SK-N-SH treated with all-trans-retinoic acid at 6 μM for 48 hours (cell line): ENCODE measurements around the gene TNRC6B.

ENCODE experiments used
- ATAC-seq: fragments of 200-7000 bp; cut with Tn5 transposase; 3 replicates; pipeline ENCODE4 v1.9.1; 2020; ENCODE audit warnings: mild to moderate bottlenecking, moderate library complexity
- ARNTL ChIP-seq: fragments of 450-650 bp; formaldehyde crosslinking; IDR thresholded peaks from 2 replicates; pipeline ENCODE4 v1.5.0; 2020; ENCODE audit warnings: low read depth, mild to moderate bottlenecking, moderate library complexity, borderline replicate concordance
- BACH2 ChIP-seq: fragments of 250-450 bp; sonication (Bioruptor Pico); IDR thresholded peaks from 2 replicates; pipeline ENCODE4 v1.9.0; 2021; ENCODE audit warnings: mild to moderate bottlenecking, borderline replicate concordance
- CSDC2 ChIP-seq: fragments of 250-450 bp; sonication (Bioruptor Pico); IDR thresholded peaks from 2 replicates; pipeline ENCODE4 v1.5.0; 2020; ENCODE audit warnings: mild to moderate bottlenecking, moderate library complexity
- ESRRG ChIP-seq: fragments of 250-450 bp; sonication (Bioruptor Pico); IDR thresholded peaks from 2 replicates; pipeline ENCODE4 v1.6.1; 2021; ENCODE audit warnings: mild to moderate bottlenecking
- GLIS3 ChIP-seq: fragments of 250-450 bp; sonication (Bioruptor Pico); IDR thresholded peaks from 2 replicates; pipeline ENCODE4 v1.5.0; 2020; ENCODE audit warnings: mild to moderate bottlenecking, moderate library complexity
- PPARA ChIP-seq: fragments of 250-450 bp; sonication (Bioruptor Pico); IDR thresholded peaks from 2 replicates; pipeline ENCODE4 v1.5.0; 2020; ENCODE audit warnings: mild to moderate bottlenecking, borderline replicate concordance
- RARB ChIP-seq: fragments of 250-450 bp; sonication (Bioruptor Pico); IDR thresholded peaks from 2 replicates; pipeline ENCODE4 v1.8.0; 2021; ENCODE audit warnings: mild to moderate bottlenecking, moderate library complexity
- SNAI2 ChIP-seq: fragments of 250-450 bp; sonication (Bioruptor Pico); IDR thresholded peaks from 2 replicates; pipeline ENCODE4 v1.5.0; 2020; ENCODE audit warnings: mild to moderate bottlenecking, moderate library complexity
- TCF4 ChIP-seq: fragments of 250-450 bp; sonication (Bioruptor Pico); IDR thresholded peaks from 2 replicates; pipeline ENCODE4 v1.8.0; 2021; ENCODE audit warnings: mild to moderate bottlenecking, moderate library complexity, borderline replicate concordance
- TOX ChIP-seq: fragments of 250-450 bp; sonication (Bioruptor Pico); IDR thresholded peaks from 2 replicates; pipeline ENCODE4 v1.8.0; 2021; ENCODE audit warnings: mild to moderate bottlenecking, moderate library complexity, borderline replicate concordance
- ZC3H10 ChIP-seq: fragments of 250-450 bp; sonication (Bioruptor Pico); IDR thresholded peaks from 2 replicates; pipeline ENCODE4 v1.5.1; 2021; ENCODE audit warnings: mild to moderate bottlenecking, moderate library complexity
- ZFP30 ChIP-seq: fragments of 450-650 bp; formaldehyde crosslinking; IDR thresholded peaks from 2 replicates; pipeline ENCODE4 v1.5.0; 2022; ENCODE audit warnings: mild to moderate bottlenecking, moderate library complexity
- ZNF565 ChIP-seq: fragments of 450-650 bp; formaldehyde crosslinking; conservative IDR thresholded peaks from 2 replicates; pipeline ENCODE4 v1.5.0; 2020; ENCODE audit warnings: low read depth, mild to moderate bottlenecking, moderate library complexity
- ZNF70 ChIP-seq: fragments of 450-650 bp; formaldehyde crosslinking; IDR thresholded peaks from 2 replicates; pipeline ENCODE4 v1.5.0; 2020; ENCODE audit warnings: mild to moderate bottlenecking, moderate library complexity
- ZNF8 ChIP-seq: fragments of 450-650 bp; formaldehyde crosslinking; IDR thresholded peaks from 2 replicates; pipeline ENCODE4 v1.5.0; 2020; ENCODE audit warnings: mild to moderate bottlenecking, moderate library complexity
- TF ChIP-seq, protein P1 (sequence below): fragments of 250-450 bp; sonication (Bioruptor Pico); IDR thresholded peaks from 2 replicates; pipeline ENCODE4 v1.5.0; 2020; ENCODE audit warnings: mild to moderate bottlenecking, moderate library complexity
- TF ChIP-seq, protein P2 (sequence below): fragments of 250-450 bp; sonication (Bioruptor Pico); IDR thresholded peaks from 2 replicates; pipeline ENCODE4 v1.5.1; 2021; ENCODE audit warnings: mild to moderate bottlenecking, moderate library complexity
- TF ChIP-seq, protein P3 (sequence below): fragments of 250-450 bp; sonication (Bioruptor Pico); IDR thresholded peaks from 2 replicates; pipeline ENCODE4 v1.8.0; 2020; ENCODE audit warnings: mild to moderate bottlenecking, moderate library complexity, borderline replicate concordance
- TF ChIP-seq, protein P4 (sequence below): fragments of 250-450 bp; sonication (Bioruptor Pico); IDR thresholded peaks from 2 replicates; pipeline ENCODE4 v1.8.0; 2021; ENCODE audit warnings: low read depth, mild to moderate bottlenecking, moderate library complexity, borderline replicate concordance

Gene TNRC6B

DNA sequence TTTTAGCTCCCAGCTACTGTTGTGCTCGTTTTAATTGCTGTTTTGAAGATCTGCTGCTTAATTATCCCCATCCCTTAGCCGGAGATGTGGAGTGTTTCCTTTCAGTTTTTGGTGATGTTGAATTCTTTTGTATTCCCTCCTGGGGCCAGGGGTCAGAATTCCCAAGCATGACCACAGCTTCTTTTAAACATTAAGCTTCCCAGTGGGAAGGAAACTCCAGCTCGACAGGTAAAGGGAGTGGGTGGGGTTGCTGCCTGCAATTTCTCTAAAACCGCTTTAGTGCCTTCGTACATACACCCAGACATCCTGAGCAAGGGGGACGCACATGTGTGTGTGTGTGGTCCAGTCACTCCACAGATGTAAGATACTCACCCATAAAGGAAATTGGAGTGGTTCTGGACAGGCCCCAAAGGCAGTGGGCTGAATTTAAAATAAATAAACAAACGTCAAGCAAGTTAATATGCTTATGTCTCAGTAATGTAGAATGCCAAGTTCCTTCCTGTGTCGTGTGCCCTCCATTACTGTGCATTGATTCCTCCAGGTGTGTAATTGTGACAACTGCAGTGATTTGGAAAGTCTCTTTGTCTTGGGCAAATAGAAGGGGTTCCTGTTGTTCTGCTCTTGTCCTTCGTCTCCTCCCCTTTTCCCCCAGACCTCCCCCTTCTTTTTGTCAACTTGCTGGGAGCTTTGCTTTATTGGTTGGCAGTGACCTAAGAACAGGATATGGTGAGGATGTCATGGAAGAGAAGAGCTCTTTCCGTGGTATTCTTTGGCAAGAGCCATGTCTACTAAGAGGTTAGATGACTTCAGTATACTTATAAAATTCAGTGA, 149.4 kb downstream of the TNRC6B start (continued):
- TF ChIP-seq ZNF8 (CRISPR knock-in tag) (no peak), ZFP30 (CRISPR knock-in tag) (no peak), ZNF565 (CRISPR knock-in tag) (no peak)

DNA sequence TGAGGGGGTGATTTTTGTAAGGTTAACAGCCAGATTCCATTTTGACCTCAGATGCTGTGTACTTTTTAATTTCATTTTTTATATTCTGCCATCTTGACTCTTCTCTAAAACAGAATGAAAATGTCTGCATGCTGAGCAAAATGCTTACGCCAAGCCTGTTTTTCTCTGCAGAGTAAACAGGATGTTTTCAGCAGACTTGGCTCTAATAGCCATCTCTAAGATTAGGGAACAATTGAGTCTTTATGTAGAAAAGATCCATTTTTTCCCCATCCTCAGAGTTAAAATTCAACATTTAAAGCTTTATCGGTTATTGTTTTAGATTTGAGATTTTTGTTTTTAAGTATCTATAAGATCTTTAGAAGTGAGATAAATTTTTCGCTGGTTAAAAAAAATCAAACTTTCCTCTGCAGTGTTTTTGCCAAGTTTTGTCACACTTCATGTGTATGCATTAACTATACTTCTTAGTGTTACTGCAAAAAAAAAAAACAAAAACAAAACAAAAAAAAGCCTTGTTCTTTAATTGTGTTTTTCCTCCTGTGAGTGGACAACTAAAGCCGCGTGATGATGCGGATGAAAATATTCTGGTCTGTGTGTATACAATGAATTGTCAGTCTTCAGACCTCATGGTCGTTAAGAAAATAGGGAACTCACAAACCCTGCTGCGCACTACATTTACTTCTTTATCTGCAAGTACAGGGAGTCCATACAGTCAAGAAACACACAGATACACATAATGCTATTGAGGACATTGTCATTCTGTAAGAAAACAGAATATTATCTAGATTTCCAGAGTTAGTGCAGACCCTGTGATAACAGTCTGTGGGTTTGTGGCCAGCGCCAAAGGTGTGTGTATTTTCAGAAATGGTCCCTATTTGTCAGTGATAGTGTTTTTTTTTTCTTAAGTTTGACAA, 151.1 kb downstream of the TNRC6B start:
- TF ChIP-seq, protein P1, sequence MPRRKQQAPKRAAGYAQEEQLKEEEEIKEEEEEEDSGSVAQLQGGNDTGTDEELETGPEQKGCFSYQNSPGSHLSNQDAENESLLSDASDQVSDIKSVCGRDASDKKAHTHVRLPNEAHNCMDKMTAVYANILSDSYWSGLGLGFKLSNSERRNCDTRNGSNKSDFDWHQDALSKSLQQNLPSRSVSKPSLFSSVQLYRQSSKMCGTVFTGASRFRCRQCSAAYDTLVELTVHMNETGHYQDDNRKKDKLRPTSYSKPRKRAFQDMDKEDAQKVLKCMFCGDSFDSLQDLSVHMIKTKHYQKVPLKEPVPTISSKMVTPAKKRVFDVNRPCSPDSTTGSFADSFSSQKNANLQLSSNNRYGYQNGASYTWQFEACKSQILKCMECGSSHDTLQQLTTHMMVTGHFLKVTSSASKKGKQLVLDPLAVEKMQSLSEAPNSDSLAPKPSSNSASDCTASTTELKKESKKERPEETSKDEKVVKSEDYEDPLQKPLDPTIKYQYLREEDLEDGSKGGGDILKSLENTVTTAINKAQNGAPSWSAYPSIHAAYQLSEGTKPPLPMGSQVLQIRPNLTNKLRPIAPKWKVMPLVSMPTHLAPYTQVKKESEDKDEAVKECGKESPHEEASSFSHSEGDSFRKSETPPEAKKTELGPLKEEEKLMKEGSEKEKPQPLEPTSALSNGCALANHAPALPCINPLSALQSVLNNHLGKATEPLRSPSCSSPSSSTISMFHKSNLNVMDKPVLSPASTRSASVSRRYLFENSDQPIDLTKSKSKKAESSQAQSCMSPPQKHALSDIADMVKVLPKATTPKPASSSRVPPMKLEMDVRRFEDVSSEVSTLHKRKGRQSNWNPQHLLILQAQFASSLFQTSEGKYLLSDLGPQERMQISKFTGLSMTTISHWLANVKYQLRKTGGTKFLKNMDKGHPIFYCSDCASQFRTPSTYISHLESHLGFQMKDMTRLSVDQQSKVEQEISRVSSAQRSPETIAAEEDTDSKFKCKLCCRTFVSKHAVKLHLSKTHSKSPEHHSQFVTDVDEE (CRISPR knock-in tag): no peak
- TF ChIP-seq ZC3H10 (no peak), ZNF8 (CRISPR knock-in tag) (no peak), ZFP30 (CRISPR knock-in tag) (no peak), SNAI2 (CRISPR knock-in tag) (no peak), GLIS3 (CRISPR knock-in tag) (no peak), TCF4 (CRISPR knock-in tag) (no peak), RARB (CRISPR knock-in tag) (no peak)
- TF ChIP-seq, protein P2, sequence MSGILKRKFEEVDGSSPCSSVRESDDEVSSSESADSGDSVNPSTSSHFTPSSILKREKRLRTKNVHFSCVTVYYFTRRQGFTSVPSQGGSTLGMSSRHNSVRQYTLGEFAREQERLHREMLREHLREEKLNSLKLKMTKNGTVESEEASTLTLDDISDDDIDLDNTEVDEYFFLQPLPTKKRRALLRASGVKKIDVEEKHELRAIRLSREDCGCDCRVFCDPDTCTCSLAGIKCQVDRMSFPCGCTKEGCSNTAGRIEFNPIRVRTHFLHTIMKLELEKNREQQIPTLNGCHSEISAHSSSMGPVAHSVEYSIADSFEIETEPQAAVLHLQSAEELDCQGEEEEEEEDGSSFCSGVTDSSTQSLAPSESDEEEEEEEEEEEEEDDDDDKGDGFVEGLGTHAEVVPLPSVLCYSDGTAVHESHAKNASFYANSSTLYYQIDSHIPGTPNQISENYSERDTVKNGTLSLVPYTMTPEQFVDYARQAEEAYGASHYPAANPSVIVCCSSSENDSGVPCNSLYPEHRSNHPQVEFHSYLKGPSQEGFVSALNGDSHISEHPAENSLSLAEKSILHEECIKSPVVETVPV (CRISPR knock-in tag): no peak
- TF ChIP-seq, protein P3, sequence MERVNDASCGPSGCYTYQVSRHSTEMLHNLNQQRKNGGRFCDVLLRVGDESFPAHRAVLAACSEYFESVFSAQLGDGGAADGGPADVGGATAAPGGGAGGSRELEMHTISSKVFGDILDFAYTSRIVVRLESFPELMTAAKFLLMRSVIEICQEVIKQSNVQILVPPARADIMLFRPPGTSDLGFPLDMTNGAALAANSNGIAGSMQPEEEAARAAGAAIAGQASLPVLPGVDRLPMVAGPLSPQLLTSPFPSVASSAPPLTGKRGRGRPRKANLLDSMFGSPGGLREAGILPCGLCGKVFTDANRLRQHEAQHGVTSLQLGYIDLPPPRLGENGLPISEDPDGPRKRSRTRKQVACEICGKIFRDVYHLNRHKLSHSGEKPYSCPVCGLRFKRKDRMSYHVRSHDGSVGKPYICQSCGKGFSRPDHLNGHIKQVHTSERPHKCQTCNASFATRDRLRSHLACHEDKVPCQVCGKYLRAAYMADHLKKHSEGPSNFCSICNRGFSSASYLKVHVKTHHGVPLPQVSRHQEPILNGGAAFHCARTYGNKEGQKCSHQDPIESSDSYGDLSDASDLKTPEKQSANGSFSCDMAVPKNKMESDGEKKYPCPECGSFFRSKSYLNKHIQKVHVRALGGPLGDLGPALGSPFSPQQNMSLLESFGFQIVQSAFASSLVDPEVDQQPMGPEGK (CRISPR knock-in tag): no peak
- no peak for ATAC-seq

DNA sequence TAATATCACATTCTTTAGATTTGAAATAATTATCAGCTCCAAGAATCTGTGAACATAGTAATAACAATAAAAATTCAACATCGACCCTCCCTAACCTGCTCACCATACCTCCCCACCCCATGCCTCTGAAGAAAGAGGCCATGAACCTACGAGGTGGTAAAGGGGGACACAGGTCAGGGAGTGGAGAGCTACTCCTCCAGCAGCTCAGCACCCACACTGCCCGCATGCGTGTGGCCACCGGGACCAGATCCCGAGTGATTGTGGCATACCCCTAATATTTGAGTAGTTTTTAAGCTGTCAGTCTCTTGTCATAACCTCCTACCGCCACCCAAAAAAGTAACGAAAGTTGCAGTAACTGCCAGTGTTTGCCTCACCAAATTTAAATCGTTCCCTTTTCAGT, 151.7 kb downstream of the TNRC6B start:
- TF ChIP-seq TCF4 (CRISPR knock-in tag) (no peak), ARNTL (CRISPR knock-in tag) (no peak), ESRRG (no peak), CSDC2 (CRISPR knock-in tag) (no peak), BACH2 (CRISPR knock-in tag) (no peak), SNAI2 (CRISPR knock-in tag) (no peak), TOX (CRISPR knock-in tag) (no peak), PPARA (no peak), ZNF565 (CRISPR knock-in tag) (no peak), RARB (CRISPR knock-in tag) (no peak), ZC3H10 (no peak), GLIS3 (CRISPR knock-in tag) (no peak), ZNF70 (CRISPR knock-in tag) (no peak)
- TF ChIP-seq, protein P4, sequence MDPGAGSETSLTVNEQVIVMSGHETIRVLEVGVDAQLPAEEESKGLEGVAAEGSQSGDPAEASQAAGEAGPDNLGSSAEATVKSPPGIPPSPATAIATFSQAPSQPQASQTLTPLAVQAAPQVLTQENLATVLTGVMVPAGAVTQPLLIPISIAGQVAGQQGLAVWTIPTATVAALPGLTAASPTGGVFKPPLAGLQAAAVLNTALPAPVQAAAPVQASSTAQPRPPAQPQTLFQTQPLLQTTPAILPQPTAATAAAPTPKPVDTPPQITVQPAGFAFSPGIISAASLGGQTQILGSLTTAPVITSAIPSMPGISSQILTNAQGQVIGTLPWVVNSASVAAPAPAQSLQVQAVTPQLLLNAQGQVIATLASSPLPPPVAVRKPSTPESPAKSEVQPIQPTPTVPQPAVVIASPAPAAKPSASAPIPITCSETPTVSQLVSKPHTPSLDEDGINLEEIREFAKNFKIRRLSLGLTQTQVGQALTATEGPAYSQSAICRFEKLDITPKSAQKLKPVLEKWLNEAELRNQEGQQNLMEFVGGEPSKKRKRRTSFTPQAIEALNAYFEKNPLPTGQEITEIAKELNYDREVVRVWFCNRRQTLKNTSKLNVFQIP (CRISPR knock-in tag): no peak
- TF ChIP-seq, protein P3 (CRISPR knock-in tag): no peak
- ATAC-seq: no peak
